Colonic mucosa (tissue), 4 donors: Measurements from ENCODE around the gene TYROBP. TPM values are rescaled to one million over a fixed set of nuclear protein-coding genes. Genes with fewer than 3 reads are reported as not detected.
"Not testable (repeated sequence)": the region's sequence is repeated elsewhere in the genome, so short reads cannot be mapped to it uniquely, and the experiment has no call there.

Experiments used
- DNase-seq: peaks from one replicate; pipeline ENCODE4 v3.0.0-alpha.2; 2020
- H3K27ac ChIP-seq: fragments of 200-600 bp; one replicate; pipeline ENCODE4 v1.8.0; 2021
- H3K27me3 ChIP-seq: fragments of 200-600 bp; one replicate; pipeline ENCODE4 v1.8.0; 2021
- H3K36me3 ChIP-seq: fragments of 200-600 bp; one replicate; pipeline ENCODE4 v1.8.0; 2021
- H3K4me1 ChIP-seq: fragments of 200-600 bp; one replicate; pipeline ENCODE4 v1.8.0; 2021; ENCODE audit warnings: mild to moderate bottlenecking
- H3K4me3 ChIP-seq: fragments of 200-600 bp; one replicate; pipeline ENCODE4 v1.8.0; 2021
- H3K9ac ChIP-seq, 2 donors: one replicate each; pipeline ENCODE4 v1.7.0; 2013; ENCODE audit warnings: control low read depth in 2 of 2, low read depth in 2 of 2, low read length in 2 of 2
- H3K9me3 ChIP-seq: fragments of 200-600 bp; one replicate; pipeline ENCODE4 v1.8.0; 2021
- intact Hi-C: fragments of 100-400 bp; cut with DNase I; formaldehyde crosslinking; loops from one replicate; pipeline ENCODE4 v1.14.1; 2022
- total RNA-seq, 2 donors: library from RNA; stranded (reverse); fragmentation: NEBNext Ultra II Directional in 1 of 2; extraction: Animal tissue kit (Norgen Biotek cat#: 25700) in 1 of 2; gene quantifications; one replicate each; pipeline ENCODE4 v1.2.1, GENCODE V29; 2021
- TF ChIP-seq, protein P1 (sequence below): fragments of 200-600 bp; IDR thresholded peaks from one replicate; pipeline ENCODE4 v1.8.0; 2022; ENCODE audit warnings: antibody characterized with exemption, mild to moderate bottlenecking
- donor health status: healthy.
- donor health status: DM: no; HTN: no; CAD: no.
- donor health status: DM: no; HTN: no; CAD: no.

The TYROBP gene
- total RNA-seq, 2 donors from 2014 or later, result 10.4 to 32.8 TPM

- no peak for DNase-seq
- no peak overlapping the region for H3K27ac ChIP-seq
- no peak overlapping the region for H3K9ac ChIP-seq
- H3K36me3 ChIP-seq, result no peaks in the 10 kb centered on the region
- TF ChIP-seq, protein P1, sequence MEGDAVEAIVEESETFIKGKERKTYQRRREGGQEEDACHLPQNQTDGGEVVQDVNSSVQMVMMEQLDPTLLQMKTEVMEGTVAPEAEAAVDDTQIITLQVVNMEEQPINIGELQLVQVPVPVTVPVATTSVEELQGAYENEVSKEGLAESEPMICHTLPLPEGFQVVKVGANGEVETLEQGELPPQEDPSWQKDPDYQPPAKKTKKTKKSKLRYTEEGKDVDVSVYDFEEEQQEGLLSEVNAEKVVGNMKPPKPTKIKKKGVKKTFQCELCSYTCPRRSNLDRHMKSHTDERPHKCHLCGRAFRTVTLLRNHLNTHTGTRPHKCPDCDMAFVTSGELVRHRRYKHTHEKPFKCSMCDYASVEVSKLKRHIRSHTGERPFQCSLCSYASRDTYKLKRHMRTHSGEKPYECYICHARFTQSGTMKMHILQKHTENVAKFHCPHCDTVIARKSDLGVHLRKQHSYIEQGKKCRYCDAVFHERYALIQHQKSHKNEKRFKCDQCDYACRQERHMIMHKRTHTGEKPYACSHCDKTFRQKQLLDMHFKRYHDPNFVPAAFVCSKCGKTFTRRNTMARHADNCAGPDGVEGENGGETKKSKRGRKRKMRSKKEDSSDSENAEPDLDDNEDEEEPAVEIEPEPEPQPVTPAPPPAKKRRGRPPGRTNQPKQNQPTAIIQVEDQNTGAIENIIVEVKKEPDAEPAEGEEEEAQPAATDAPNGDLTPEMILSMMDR, result no peak
- H3K4me3 ChIP-seq, result no peak overlapping the region
- no peaks in the 10 kb centered on the region for H3K27me3 ChIP-seq
- H3K4me1 ChIP-seq, result peaks cover 3% of the 10 kb centered on the region
- no peaks in the 10 kb centered on the region for H3K9me3 ChIP-seq
- intact Hi-C loops, result loop anchor here (5.0 kb wide), 1 partner anchor 36 kb away; no protein-coding TSS in a partner anchor
These were observed 12.0 kb downstream of the TYROBP start for GRCh38 chr19:35895911-35896642.

DNA sequence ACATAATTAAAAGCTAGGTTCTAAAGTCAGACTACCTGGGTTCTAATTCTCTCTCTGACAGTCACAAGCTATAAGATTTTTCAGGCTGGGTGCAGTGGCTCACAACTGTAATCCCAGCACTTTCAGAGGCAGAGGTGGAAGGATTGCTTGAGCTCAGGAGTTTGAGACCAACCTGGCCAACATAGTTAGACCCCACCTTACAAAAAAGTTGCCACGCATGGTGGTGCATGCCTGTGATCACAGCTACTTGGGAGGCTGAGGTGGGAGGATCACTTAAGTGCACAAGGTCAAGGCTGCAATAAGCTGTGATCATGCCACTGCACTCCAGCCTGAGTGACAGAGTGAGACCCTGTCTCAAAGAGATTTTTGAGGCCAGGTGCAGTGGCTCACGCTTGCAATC, 13.8 kb downstream of the TYROBP start:
- DNase-seq, result no peak
- Histone ChIP-seq H3K4me3 (no peak overlapping the region), H3K27me3 (no peaks in the 10 kb centered on the region), H3K9ac (no peak overlapping the region), H3K27ac (no peak overlapping the region), H3K36me3 (no peaks in the 10 kb centered on the region), H3K9me3 (no peaks in the 10 kb centered on the region), H3K4me1 (peaks cover 3% of the 10 kb centered on the region)
- intact Hi-C loops, result no loop called here
- TF ChIP-seq, protein P1, result no peak

- H3K9ac ChIP-seq, H3K27ac ChIP-seq, DNase-seq, H3K4me1 ChIP-seq, H3K9me3 ChIP-seq, intact Hi-C loops, H3K27me3 ChIP-seq, H3K4me3 ChIP-seq, H3K36me3 ChIP-seq: not testable (repeated sequence)
These were observed 16.3 kb downstream of the TYROBP start for GRCh38 chr19:35891819-35892218.

DNA sequence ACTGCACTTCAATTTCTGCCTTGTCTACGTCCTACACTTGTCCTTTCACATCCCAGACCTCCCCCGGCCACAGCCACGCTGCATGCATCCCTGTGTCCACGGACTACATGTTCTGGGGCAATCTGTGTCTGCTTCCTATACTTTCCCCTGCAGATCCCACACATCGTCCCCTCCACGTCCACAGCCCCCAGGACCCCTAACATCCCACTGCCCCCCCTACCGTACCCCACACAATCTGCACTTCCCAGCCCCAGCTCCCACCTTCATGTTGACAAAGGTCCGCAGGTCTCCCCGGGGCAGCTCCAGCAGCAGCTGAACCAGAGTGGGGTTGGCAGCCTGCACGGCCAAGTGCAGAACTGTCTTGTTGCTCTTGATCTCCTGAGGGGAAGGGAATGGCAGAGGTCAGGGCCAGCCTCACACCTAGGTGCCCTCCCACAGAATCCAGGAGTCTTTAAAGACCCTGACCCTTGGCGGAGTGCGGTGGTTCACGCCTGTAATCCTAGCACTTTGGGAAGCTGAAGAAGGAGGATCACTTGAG, 17.9 kb downstream of the TYROBP start:
- no peak overlapping the region for H3K27ac ChIP-seq
- DNase-seq, result no peak
- no peaks in the 10 kb centered on the region for H3K4me1 ChIP-seq
- no peak overlapping the region for H3K9ac ChIP-seq
- intact Hi-C loops, result no loop called here
- no peak overlapping the region for H3K4me3 ChIP-seq
- no peaks in the 10 kb centered on the region for H3K9me3 ChIP-seq
- peaks cover 8% of the 10 kb centered on the region for H3K36me3 ChIP-seq
- no peaks in the 10 kb centered on the region for H3K27me3 ChIP-seq
- TF ChIP-seq, protein P1, result no peak

DNA sequence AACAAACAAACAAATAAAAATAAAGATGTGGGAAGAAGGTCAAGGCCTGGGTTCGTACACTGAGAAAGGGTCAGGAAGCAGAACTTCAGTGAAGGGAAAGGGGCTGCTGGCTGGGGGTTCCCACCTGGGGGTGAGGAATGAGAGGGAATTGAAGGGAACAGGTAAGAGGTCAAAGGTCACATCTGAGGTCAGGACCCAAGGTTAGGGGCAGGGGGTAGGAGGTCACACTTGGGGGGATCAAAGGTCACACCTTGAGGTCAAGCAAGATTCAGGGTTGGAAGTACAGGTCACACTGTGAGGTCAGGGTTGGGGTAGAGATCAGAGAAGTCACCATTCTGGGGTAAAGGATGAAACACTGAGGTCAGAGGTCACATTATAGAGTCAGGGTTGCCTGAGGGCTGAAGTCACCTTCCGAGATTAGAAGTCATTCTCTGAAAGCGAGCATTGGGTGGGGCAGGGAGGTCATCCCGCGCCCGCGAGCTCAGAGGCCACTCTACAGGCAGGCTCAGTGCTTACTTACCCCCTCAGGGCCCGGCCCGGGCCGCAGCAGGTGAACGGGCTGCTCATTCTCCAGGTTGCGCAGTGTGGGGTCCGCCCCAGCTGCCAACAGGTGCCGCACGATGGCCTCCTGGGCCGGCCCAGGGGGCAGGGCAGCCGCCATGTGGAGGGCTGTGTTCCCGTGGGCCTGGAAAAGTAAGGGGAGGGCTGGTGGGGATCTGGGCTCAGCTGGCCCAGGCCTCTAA, 18.6 kb downstream of the TYROBP start:
- H3K36me3 ChIP-seq, result peaks cover 8% of the 10 kb centered on the region
- no peak for DNase-seq
- no peak overlapping the region for H3K4me3 ChIP-seq
- TF ChIP-seq, protein P1, result no peak
- intact Hi-C loops, result no loop called here
- no peak overlapping the region for H3K9ac ChIP-seq
- no peaks in the 10 kb centered on the region for H3K9me3 ChIP-seq
- no peaks in the 10 kb centered on the region for H3K4me1 ChIP-seq
- H3K27me3 ChIP-seq, result no peaks in the 10 kb centered on the region
- H3K27ac ChIP-seq, result no peak overlapping the region
